A549 treated with AZD9567 at 1 μM for 4 hours (cell line): ENCODE measurements around the gene CPNE8. TPM values are rescaled to one million over a fixed set of nuclear protein-coding genes. Genes with fewer than 3 reads are reported as not detected.

Source experiments
- total RNA-seq: library from RNA; stranded (reverse); fragments of 200-300 nt; extraction: Qiagen RNA extraction; gene quantifications from 5 replicates; pipeline ENCODE4 v1.2.3, GENCODE V29; 2022; ENCODE audit not compliant: insufficient read depth

CPNE8 gene
- 8.9 to 13.0 TPM (median 10.3 TPM) in 5 replicates for total RNA-seq

GRCh38 chr12:38905480-38906351 lies at the start of gene CPNE8:
Gene CPNE8 (minus strand): TSS chr12:38905591. CDS start chr12:38905534, 57 bp downstream.

